ENCODE results near the gene TPK1.
"Not testable (repeated sequence)": the region's sequence is repeated elsewhere in the genome, so short reads cannot be mapped to it uniquely, and the experiment has no call there.

TPK1 gene

GRCh38 chr7:144474800-144475615 is 360.8 kb downstream of the TPK1 start:
- no peak for DNase-seq (ENCODE audit: low spot score)

DNA sequence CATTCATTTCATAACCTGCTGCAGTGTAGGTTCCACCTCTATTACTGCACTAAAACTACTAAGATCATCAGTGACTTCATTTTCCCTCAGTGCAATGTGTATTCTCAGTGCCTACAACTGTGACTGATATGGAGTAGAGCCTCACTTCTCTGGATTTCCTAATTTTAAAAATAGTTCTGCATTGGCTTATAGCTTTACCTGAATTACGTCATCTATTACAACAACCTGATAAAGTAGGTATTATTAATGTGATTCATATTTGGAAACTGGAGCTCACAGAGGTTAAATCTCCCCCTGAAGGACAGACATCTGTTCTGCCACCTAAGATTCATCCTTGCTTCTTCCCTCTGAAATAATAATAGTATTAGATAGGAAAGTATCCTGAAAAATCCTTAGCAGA is 361.5 kb downstream of the TPK1 start:
- no peak for DNase-seq (ENCODE audit: low spot score)

DNA sequence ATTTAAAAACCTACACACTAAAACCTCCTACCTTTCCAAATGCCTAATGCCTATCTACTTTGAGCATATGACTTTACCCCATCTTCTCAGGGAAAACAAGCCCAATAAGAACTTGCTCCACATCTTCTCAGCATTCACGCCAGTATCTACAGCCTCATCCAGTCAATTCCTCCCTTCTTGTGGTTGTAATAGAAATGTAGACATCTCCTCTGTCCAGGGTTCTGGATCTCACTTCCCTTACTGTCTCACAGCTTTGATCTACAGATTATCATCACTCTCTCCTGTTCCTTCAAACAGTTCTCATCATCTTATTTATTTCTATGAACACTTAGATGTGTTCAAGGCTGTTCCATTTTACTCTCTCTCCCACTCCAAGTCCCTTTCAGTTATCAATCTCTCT is 361.9 kb downstream of the TPK1 start:
- DNase-seq (ENCODE audit: low spot score): no peak

- no peak for DNase-seq (ENCODE audit: low spot score)
These were observed 365.8 kb downstream of the TPK1 start for GRCh38 chr7:144470078-144470477.

DNA sequence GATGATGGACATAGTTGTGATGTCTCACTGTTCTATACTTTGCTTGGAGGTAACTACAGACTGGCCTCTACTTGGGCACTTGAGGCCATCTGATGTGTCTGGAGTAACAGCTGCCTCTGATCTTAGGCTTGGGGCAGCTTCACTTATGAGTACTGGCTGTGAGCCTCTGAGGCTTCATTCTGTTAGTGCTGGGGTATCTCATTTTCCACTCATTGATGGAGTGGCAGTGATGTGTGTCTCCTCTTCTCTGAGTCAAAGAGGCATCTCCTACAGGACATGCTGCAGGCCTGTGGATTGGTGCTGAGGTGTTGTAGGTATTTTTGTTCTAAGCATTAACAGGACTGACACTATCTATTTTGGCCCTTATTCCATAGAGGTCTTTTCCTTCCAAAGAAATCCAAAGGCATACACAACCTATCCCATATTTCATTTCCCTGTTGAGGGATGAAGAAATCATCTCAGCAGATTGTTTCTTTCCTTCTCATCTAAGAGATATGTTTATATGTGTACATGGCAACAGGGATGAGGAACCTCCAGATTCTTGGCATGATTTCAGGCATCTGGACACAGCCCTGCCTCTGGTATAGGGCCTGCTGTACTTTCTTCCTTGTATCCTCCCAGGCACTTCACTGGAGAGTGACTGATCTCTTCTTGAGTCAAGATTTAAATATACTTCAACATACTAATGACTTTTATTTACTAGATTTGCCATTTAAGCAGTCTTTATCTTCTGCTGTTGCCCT is 366.7 kb downstream of the TPK1 start:
- no peak for DNase-seq (ENCODE audit: low spot score)

GRCh38 chr7:144459635-144460034 is 376.2 kb downstream of the TPK1 start:
- no peak for DNase-seq (ENCODE audit: low spot score)

- no peak for DNase-seq (ENCODE audit: low spot score)
These were observed 380.8 kb downstream of the TPK1 start for GRCh38 chr7:144455040-144455404.

GRCh38 chr7:144454256-144455039 is 381.4 kb downstream of the TPK1 start:
- no peak for DNase-seq (ENCODE audit: low spot score)

GRCh38 chr7:144452064-144452463 is 383.8 kb downstream of the TPK1 start:
- no peak for DNase-seq (ENCODE audit: low spot score)

DNA sequence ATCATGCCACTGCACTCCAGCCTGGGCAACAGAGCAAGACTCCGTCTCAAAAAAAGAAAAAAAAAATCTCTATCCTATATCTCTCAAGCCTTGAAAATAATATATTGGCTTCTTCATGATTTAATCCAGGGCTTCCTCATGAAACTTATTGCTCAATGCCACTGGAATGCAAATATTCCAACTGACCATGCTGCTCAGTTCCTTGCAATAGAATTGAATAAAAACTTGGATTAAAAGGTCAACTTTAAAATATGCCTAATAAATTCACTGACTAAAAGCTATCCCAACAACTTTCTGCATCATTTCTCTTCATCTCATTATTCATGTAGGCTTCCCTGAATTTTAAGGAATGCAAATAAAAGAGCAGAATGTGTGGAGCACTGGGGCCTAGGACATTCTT is 390.3 kb downstream of the TPK1 start:
- DNase-seq (ENCODE audit: low spot score): no peak

GRCh38 chr7:144439717-144440205 is 396.1 kb downstream of the TPK1 start:
- DNase-seq (ENCODE audit: low spot score): no peak

DNA sequence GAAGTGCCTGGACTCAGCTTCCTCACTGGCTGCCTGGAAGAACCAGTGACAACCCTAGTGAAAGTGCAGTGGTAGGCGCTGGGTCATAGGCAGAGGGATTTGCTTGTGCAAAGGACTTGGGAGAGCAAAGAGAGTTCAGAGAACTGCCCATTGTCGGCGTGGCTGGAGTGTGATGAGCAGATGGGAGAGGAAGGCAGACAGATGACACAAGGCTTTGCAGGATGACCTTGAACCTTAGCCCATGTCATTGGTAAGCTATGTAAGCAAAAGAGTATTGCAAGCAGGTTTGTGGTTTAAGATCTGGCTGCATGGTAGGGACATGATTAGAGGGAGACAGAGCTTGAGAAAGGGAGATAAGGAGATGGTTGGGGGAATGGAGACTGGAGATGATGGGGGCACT is 397.1 kb downstream of the TPK1 start:
- no peak for DNase-seq (ENCODE audit: low spot score)

GRCh38 chr7:144437370-144438191 is 398.3 kb downstream of the TPK1 start:
- peak; percentile 16 for DNase-seq (ENCODE audit: low spot score)

GRCh38 chr7:144436500-144436899 is 399.4 kb downstream of the TPK1 start:
- no peak for DNase-seq (ENCODE audit: low spot score)

- no peak for DNase-seq (ENCODE audit: low spot score)
These were observed 407.4 kb downstream of the TPK1 start for GRCh38 chr7:144428431-144428830.

- not testable (repeated sequence) for DNase-seq (ENCODE audit: low spot score)
These were observed 408.3 kb downstream of the TPK1 start for GRCh38 chr7:144427539-144427938.

DNA sequence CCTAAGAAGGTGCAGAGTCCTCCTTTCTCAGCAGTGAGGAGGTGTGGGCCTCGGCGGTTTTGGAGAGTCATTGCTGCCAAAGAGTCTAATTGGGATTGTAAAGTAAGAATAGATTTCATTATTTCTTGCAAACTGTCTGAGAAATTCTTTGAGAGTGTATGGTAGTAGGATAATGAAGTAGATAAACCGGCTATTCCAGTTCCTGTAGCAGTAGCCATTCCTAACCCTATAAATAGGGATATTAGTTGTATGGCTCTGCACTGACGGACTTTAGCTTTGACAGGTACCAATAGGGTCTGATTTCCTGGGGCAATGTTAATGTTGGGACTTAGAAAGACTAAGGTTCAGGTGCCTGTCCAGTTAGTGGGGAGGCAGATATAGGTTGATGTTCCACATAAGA is 416.9 kb downstream of the TPK1 start:
- not testable (repeated sequence) for DNase-seq (ENCODE audit: low spot score)

GRCh38 chr7:144416341-144416740 is 419.5 kb downstream of the TPK1 start:
- no peak for DNase-seq (ENCODE audit: low spot score)

DNA sequence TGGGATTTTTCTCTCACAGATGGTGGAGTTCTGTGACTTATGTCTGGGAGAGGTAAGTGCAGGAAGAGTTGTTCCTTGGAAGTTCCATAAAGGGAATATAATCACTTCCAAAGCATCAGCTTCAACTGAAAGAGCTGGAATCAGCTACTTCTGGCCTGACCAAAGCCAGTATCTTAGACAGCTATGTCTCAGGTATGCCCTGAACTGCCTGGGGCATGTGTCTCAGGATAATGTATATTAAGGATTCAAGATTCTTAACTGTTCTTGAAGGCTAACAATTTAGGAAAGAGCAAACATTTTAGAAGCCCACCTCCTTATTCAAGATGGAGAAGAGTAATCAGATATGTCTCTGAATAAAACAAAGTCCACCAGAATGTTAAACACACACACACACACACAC is 420.0 kb downstream of the TPK1 start:
- no peak for DNase-seq (ENCODE audit: low spot score)

GRCh38 chr7:144414815-144415214 is 421.0 kb downstream of the TPK1 start:
- DNase-seq (ENCODE audit: low spot score): no peak

GRCh38 chr7:144410441-144410840 is 425.4 kb downstream of the TPK1 start:
- no peak for DNase-seq (ENCODE audit: low spot score)

- no peak for DNase-seq (ENCODE audit: low spot score)
These were observed 427.7 kb downstream of the TPK1 start for GRCh38 chr7:144408121-144408520.

Measured in HuH-7.5 (cell line).